ENCODE data around the gene OR10G3.

OR10G3 gene

GRCh38 chr14:21535545-21536417 is 44.1 kb downstream of the OR10G3 start:
- no peak for DNase-seq (ENCODE audit: low read depth in 2 of 2)
- no peak for TF ChIP-seq CTCF (IDR thresholded peaks at IDR 0.05; ENCODE audit: low read depth, low read length)
- no peak overlapping the region for H3K4me3 ChIP-seq (replicated peaks in 1 of 2; ENCODE audit: low read depth in 2 of 2, low read length in 2 of 2)

DNA sequence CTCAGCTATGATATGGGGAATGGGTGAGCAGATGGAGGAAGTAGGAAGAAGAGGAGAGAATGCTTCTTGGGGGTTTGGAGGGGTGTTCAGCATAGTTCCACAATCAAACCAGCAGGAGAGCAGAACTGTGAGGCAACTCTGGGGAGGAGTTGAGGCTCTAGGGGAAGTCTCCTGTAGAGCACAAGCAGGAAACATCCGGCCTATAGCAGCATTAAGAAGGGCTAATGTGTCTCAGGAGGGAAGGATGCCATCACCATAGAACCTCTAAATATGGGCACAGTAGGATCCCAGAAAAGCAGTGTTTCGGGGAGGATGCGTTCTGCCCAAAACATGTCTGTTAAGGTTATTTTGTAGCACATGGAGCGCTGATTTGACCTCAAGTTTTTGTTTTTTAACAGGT is 45.3 kb downstream of the OR10G3 start:
- no peak for DNase-seq (ENCODE audit: low read depth in 2 of 2)
- no peak for TF ChIP-seq CTCF (IDR thresholded peaks at IDR 0.05; ENCODE audit: low read depth, low read length)
- H3K4me3 ChIP-seq (replicated peaks in 1 of 2; ENCODE audit: low read depth in 2 of 2, low read length in 2 of 2), result no peak overlapping the region

- DNase-seq (ENCODE audit: low read depth in 2 of 2), result no peak
These were observed 46.6 kb downstream of the OR10G3 start for GRCh38 chr14:21533294-21533693.

DNA sequence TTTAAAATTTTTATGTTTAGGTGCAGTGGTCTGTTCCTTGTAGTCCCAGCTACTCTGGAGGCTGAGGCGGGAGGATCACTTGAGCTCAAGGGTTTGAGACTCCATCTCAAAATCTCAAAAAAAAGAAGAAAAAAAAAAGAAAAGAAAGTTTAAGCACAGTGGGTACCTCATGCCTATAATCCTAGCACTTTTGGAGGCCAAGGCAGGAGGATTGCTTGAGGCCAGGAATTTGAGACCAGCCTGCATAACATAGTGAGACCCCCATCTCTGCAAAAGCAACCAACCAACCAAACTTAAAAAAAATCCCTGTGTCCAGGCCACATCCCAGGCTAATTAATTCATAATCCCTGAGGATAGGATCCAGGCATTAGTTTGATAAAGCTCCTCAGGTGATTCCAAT is 50.4 kb downstream of the OR10G3 start:
- no peak for TF ChIP-seq CTCF (IDR thresholded peaks at IDR 0.05; ENCODE audit: low read depth, low read length)
- H3K4me3 ChIP-seq (replicated peaks in 1 of 2; ENCODE audit: low read depth in 2 of 2, low read length in 2 of 2), result no peak overlapping the region
- DNase-seq (ENCODE audit: low read depth in 2 of 2), result no peak

More at GRCh38 chr14:21533294-21533693, 46.6 kb downstream of the OR10G3 start:
- TF ChIP-seq CTCF (IDR thresholded peaks at IDR 0.05; ENCODE audit: low read depth, low read length), result no peak
- no peak overlapping the region for H3K4me3 ChIP-seq (replicated peaks in 1 of 2; ENCODE audit: low read depth in 2 of 2, low read length in 2 of 2)

- H3K4me3 ChIP-seq (replicated peaks in 1 of 2; ENCODE audit: low read depth in 2 of 2, low read length in 2 of 2), result no peak overlapping the region
- peak; percentile 30 to 71 for DNase-seq (ENCODE audit: low read depth in 2 of 2)
- TF ChIP-seq CTCF (IDR thresholded peaks at IDR 0.05; ENCODE audit: low read depth, low read length), result no peak
These were observed 51.2 kb downstream of the OR10G3 start for GRCh38 chr14:21528381-21529348.

- no peak overlapping the region for H3K4me3 ChIP-seq (replicated peaks in 1 of 2; ENCODE audit: low read depth in 2 of 2, low read length in 2 of 2)
- no peak for DNase-seq (ENCODE audit: low read depth in 2 of 2)
- TF ChIP-seq CTCF (IDR thresholded peaks at IDR 0.05; ENCODE audit: low read depth, low read length), result no peak
These were observed 52.6 kb downstream of the OR10G3 start for GRCh38 chr14:21527318-21527679.

Data from cardiac fibroblast (primary cell).